GM21360 (cell line): Measurements from ENCODE around the gene UPK3BL2.
A peak's percentile ranks its signal among the peaks of the same experiment; 100 is the strongest.
"Not testable (repeated sequence)": the region's sequence is repeated elsewhere in the genome, so short reads cannot be mapped to it uniquely, and the experiment has no call there.

Experiments used
- ATAC-seq: cut with Tn5 transposase; IDR thresholded peaks from one replicate; pipeline ENCODE4 v1.9.1; 2021; ENCODE audit warnings: mild to moderate bottlenecking, moderate library complexity; ENCODE audit not compliant: unreplicated experiment

Gene UPK3BL2

GRCh38 chr7:102494473-102495149, 48.9 kb downstream of the UPK3BL2 start:
- peak; percentile 55 for ATAC-seq

GRCh38 chr7:102494026-102494425, 49.5 kb downstream of the UPK3BL2 start:
- not testable (repeated sequence) for ATAC-seq

GRCh38 chr7:102493220-102493935, 50.1 kb downstream of the UPK3BL2 start:
- ATAC-seq: peak; percentile 24

GRCh38 chr7:102490529-102491075, 52.9 kb downstream of the UPK3BL2 start:
- ATAC-seq: peak; percentile 58
